Measurements from ENCODE around the gene SEC61G. TPM values are rescaled to one million over a fixed set of nuclear protein-coding genes. Genes with fewer than 3 reads are reported as not detected.

SEC61G gene
- total RNA-seq, 1 experiment from 2014 or later: 208 TPM

DNA sequence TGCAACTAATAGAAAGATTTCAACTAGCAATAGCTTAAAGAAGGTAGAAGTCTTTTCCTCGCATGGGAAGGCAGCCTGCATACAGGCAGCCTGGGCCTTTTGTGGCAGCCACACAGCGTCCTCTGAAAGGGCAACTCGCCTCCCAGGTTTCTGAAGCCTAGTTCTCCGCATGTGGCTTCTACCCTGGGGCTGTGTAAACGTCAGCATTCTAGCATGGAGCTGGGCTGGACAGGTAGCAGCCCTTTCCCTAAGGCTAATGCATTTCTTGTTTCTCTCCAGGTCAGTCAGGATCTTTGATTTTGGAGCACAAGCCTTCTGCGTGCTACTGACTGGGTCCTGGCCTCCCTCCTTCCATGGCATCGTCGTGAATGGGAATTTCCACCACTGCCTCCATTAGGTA lies 23.8 kb upstream of the SEC61G start (continued):
- TF ChIP-seq, protein P1, sequence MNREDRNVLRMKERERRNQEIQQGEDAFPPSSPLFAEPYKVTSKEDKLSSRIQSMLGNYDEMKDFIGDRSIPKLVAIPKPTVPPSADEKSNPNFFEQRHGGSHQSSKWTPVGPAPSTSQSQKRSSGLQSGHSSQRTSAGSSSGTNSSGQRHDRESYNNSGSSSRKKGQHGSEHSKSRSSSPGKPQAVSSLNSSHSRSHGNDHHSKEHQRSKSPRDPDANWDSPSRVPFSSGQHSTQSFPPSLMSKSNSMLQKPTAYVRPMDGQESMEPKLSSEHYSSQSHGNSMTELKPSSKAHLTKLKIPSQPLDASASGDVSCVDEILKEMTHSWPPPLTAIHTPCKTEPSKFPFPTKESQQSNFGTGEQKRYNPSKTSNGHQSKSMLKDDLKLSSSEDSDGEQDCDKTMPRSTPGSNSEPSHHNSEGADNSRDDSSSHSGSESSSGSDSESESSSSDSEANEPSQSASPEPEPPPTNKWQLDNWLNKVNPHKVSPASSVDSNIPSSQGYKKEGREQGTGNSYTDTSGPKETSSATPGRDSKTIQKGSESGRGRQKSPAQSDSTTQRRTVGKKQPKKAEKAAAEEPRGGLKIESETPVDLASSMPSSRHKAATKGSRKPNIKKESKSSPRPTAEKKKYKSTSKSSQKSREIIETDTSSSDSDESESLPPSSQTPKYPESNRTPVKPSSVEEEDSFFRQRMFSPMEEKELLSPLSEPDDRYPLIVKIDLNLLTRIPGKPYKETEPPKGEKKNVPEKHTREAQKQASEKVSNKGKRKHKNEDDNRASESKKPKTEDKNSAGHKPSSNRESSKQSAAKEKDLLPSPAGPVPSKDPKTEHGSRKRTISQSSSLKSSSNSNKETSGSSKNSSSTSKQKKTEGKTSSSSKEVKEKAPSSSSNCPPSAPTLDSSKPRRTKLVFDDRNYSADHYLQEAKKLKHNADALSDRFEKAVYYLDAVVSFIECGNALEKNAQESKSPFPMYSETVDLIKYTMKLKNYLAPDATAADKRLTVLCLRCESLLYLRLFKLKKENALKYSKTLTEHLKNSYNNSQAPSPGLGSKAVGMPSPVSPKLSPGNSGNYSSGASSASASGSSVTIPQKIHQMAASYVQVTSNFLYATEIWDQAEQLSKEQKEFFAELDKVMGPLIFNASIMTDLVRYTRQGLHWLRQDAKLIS (CRISPR knock-in tag; IDR thresholded peaks at IDR 0.05; ENCODE audit: borderline replicate concordance): no peak

DNA sequence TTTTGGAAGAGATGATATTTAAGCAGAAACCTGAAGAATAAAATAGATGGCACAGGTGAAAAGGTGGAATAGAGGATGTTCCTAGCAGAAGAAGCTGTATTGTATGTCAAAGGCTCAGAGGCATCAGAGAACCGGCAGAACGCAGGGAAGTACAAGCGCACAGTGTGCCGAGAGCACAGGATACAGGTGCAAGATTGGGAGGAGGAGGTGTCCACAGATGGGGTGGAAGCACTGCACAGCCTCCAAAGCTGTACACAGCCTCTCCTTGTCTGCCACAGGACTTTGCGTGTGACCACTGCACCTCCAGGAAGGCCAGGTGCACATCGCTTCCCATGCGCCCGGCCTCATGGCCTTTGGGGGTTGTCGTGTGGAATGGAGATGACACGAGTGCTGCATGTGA lies 23.3 kb upstream of the SEC61G start:
- Mint-ChIP-seq H3K27me3 (ENCODE audit: low read depth) (peaks cover 39% of the 10 kb centered on the region), H3K4me1 (peaks cover 27% of the 10 kb centered on the region), H3K36me3 (peaks cover 2% of the 10 kb centered on the region), H3K27ac (peak overlapping the region; percentile 52; the same call in 1 of the 2 replicates), H3K4me3 (no peak overlapping the region), H3K9me3 (peaks cover 9% of the 10 kb centered on the region)
- DNase-seq (ENCODE audit: low spot score) (no peak), ATAC-seq (no peak)
- TF ChIP-seq, protein P2, sequence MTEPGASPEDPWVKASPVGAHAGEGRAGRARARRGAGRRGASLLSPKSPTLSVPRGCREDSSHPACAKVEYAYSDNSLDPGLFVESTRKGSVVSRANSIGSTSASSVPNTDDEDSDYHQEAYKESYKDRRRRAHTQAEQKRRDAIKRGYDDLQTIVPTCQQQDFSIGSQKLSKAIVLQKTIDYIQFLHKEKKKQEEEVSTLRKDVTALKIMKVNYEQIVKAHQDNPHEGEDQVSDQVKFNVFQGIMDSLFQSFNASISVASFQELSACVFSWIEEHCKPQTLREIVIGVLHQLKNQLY (CRISPR knock-in tag; IDR thresholded peaks at IDR 0.05): no peak
- TF ChIP-seq, protein P3, sequence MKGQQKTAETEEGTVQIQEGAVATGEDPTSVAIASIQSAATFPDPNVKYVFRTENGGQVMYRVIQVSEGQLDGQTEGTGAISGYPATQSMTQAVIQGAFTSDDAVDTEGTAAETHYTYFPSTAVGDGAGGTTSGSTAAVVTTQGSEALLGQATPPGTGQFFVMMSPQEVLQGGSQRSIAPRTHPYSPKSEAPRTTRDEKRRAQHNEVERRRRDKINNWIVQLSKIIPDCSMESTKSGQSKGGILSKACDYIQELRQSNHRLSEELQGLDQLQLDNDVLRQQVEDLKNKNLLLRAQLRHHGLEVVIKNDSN (CRISPR knock-in tag; IDR thresholded peaks at IDR 0.05): no peak
- CTCF ChIA-PET: interaction anchor here (0.7 to 1.7 kb wide), 2 partner anchors 56 to 473 kb away, joined by 3 to 10 read pairs; no protein-coding TSS in a partner anchor
- POLR2A ChIA-PET: interaction anchor here (1.4 kb wide), 1 partner anchor 23 kb away, joined by 4 read pairs; the partner anchor contains the start of gene SEC61G

DNA sequence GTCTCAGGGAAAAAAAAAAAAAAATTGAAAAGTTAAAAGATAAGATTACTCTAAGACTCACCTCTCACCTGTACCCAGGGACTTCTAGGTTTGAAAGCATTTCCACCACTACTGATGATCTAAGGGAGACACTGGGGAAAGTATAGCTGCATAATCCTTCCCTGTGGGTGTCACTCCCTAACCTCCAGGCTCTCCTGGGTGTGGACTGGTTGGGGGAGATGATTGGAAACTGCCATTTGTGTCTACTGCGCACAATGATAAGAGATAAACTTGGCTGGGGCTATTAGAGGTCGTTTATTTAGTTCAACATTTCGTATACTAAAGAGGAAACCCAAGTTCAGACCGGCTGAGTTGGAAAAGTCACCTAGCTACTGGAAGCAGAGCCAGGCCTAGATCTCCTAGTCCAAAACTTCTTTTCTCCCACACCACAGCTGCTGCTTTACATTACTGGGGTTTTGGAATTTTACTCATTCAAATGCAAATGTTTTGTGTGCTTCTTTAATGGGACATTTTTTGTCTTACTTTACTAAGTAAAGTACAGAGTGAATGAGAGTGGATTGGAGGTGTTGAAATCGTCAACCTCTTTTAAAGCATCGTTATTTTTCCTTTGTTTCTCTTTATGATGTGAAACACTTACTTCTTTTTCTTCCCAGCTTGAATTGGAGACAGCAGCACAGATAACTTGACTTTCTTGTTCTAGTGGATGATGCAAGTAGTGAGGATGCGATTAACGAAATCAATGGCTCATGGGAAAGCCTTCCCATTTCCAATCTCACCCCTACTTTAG lies 22.3 kb upstream of the SEC61G start:
- ATAC-seq: peak; percentile 73
- Mint-ChIP-seq H3K36me3 (peaks cover 12% of the 10 kb centered on the region), H3K27me3 (ENCODE audit: low read depth) (peaks cover 49% of the 10 kb centered on the region), H3K27ac (peak overlapping the region; percentile 52), H3K9me3 (peaks cover 19% of the 10 kb centered on the region), H3K4me3 (no peak overlapping the region), H3K4me1 (peaks cover 27% of the 10 kb centered on the region)
- CTCF ChIA-PET: interaction anchor here (1.1 to 1.4 kb wide), 3 partner anchors 22 to 473 kb away, joined by 3 to 21 read pairs (median 5); partner anchors contain the start of gene SEC61G
- no peak for DNase-seq (ENCODE audit: low spot score)
- TF ChIP-seq, protein P4, sequence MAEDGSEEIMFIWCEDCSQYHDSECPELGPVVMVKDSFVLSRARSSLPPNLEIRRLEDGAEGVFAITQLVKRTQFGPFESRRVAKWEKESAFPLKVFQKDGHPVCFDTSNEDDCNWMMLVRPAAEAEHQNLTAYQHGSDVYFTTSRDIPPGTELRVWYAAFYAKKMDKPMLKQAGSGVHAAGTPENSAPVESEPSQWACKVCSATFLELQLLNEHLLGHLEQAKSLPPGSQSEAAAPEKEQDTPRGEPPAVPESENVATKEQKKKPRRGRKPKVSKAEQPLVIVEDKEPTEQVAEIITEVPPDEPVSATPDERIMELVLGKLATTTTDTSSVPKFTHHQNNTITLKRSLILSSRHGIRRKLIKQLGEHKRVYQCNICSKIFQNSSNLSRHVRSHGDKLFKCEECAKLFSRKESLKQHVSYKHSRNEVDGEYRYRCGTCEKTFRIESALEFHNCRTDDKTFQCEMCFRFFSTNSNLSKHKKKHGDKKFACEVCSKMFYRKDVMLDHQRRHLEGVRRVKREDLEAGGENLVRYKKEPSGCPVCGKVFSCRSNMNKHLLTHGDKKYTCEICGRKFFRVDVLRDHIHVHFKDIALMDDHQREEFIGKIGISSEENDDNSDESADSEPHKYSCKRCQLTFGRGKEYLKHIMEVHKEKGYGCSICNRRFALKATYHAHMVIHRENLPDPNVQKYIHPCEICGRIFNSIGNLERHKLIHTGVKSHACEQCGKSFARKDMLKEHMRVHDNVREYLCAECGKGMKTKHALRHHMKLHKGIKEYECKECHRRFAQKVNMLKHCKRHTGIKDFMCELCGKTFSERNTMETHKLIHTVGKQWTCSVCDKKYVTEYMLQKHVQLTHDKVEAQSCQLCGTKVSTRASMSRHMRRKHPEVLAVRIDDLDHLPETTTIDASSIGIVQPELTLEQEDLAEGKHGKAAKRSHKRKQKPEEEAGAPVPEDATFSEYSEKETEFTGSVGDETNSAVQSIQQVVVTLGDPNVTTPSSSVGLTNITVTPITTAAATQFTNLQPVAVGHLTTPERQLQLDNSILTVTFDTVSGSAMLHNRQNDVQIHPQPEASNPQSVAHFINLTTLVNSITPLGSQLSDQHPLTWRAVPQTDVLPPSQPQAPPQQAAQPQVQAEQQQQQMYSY (CRISPR knock-in tag; IDR thresholded peaks at IDR 0.05): no peak
- TF ChIP-seq, protein P5, sequence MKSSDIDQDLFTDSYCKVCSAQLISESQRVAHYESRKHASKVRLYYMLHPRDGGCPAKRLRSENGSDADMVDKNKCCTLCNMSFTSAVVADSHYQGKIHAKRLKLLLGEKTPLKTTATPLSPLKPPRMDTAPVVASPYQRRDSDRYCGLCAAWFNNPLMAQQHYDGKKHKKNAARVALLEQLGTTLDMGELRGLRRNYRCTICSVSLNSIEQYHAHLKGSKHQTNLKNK (CRISPR knock-in tag; IDR thresholded peaks at IDR 0.05): peak; percentile 80; the same call in 1 of the 2 replicates
- peak; percentile 49; the same call in 1 of the 2 replicates for TF ChIP-seq JAZF1 (CRISPR knock-in tag; IDR thresholded peaks at IDR 0.05)
- POLR2A ChIA-PET: interaction anchor here (0.6 to 1.4 kb wide), 4 partner anchors 19 to 1235 kb away, joined by 3 to 7 read pairs (median 4); partner anchors contain the start of gene SEC61G

DNA sequence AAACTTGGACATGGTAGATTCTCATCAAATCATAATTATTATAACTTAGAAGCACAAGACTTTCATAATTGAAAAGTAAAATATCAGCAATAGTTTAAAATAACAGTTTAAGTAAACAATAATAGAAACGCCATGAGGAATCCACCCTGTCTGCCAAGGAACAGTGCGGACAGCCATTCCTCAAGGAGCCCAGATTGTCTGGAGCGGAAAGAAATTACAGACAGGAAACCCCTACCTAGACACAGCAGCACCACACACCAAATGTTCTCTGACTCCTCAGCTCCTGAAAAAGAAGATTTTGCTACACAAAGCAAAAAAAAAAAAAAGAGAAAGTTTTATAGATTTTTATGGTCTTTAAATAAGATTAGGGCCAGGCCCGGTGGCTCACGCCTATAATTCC lies 21.5 kb upstream of the SEC61G start:
- H3K27me3 Mint-ChIP-seq (ENCODE audit: low read depth): peaks cover 55% of the 10 kb centered on the region
- CTCF ChIA-PET: interaction anchor here (0.7 to 1.4 kb wide), 3 partner anchors 21 to 474 kb away, joined by 3 to 5 read pairs (median 3); partner anchors contain the start of gene SEC61G
- H3K9me3 Mint-ChIP-seq: peaks cover 27% of the 10 kb centered on the region
- H3K27ac Mint-ChIP-seq: no peak overlapping the region
- peaks cover 20% of the 10 kb centered on the region for H3K36me3 Mint-ChIP-seq
- DNase-seq (ENCODE audit: low spot score) (no peak), ATAC-seq (no peak)
- no peak overlapping the region for H3K4me3 Mint-ChIP-seq
- POLR2A ChIA-PET: interaction anchor here (0.7 kb wide), 1 partner anchor 157 kb away, joined by 4 read pairs; no protein-coding TSS in a partner anchor
- H3K4me1 Mint-ChIP-seq: peaks cover 27% of the 10 kb centered on the region
- TF ChIP-seq, protein P6, sequence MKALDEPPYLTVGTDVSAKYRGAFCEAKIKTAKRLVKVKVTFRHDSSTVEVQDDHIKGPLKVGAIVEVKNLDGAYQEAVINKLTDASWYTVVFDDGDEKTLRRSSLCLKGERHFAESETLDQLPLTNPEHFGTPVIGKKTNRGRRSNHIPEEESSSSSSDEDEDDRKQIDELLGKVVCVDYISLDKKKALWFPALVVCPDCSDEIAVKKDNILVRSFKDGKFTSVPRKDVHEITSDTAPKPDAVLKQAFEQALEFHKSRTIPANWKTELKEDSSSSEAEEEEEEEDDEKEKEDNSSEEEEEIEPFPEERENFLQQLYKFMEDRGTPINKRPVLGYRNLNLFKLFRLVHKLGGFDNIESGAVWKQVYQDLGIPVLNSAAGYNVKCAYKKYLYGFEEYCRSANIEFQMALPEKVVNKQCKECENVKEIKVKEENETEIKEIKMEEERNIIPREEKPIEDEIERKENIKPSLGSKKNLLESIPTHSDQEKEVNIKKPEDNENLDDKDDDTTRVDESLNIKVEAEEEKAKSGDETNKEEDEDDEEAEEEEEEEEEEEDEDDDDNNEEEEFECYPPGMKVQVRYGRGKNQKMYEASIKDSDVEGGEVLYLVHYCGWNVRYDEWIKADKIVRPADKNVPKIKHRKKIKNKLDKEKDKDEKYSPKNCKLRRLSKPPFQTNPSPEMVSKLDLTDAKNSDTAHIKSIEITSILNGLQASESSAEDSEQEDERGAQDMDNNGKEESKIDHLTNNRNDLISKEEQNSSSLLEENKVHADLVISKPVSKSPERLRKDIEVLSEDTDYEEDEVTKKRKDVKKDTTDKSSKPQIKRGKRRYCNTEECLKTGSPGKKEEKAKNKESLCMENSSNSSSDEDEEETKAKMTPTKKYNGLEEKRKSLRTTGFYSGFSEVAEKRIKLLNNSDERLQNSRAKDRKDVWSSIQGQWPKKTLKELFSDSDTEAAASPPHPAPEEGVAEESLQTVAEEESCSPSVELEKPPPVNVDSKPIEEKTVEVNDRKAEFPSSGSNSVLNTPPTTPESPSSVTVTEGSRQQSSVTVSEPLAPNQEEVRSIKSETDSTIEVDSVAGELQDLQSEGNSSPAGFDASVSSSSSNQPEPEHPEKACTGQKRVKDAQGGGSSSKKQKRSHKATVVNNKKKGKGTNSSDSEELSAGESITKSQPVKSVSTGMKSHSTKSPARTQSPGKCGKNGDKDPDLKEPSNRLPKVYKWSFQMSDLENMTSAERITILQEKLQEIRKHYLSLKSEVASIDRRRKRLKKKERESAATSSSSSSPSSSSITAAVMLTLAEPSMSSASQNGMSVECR (CRISPR knock-in tag; IDR thresholded peaks at IDR 0.05; ENCODE audit: borderline replicate concordance): no peak
- no peak for TF ChIP-seq ZNF317 (CRISPR knock-in tag; IDR thresholded peaks at IDR 0.05; ENCODE audit: borderline replicate concordance, low read depth)
- TF ChIP-seq, protein P7, sequence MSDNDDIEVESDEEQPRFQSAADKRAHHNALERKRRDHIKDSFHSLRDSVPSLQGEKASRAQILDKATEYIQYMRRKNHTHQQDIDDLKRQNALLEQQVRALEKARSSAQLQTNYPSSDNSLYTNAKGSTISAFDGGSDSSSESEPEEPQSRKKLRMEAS (CRISPR knock-in tag; IDR thresholded peaks at IDR 0.05): no peak
- no peak for TF ChIP-seq ETV6 (CRISPR knock-in tag; IDR thresholded peaks at IDR 0.05)
- TF ChIP-seq FOXJ3 (CRISPR knock-in tag; IDR thresholded peaks at IDR 0.05; ENCODE audit: borderline replicate concordance): no peak
- no peak for TF ChIP-seq CBFB (CRISPR knock-in tag; IDR thresholded peaks at IDR 0.05; ENCODE audit: low read depth)

Data from WTC11 (cell line).